IPS DF 6.9 (cell line): ENCODE results near the gene NSUN6.
"Not testable (repeated sequence)": the region's sequence is repeated elsewhere in the genome, so short reads cannot be mapped to it uniquely, and the experiment has no call there.

Source experiments
- DNase-seq: peaks from one replicate; pipeline ENCODE4 v3.0.0-alpha.2; 2013; ENCODE audit warnings: low read depth, low spot score
- H3K27ac ChIP-seq: one replicate; pipeline ENCODE4 v1.5.1; 2013; ENCODE audit warnings: low read length, control low read depth
- H3K27me3 ChIP-seq: 2 replicates; pipeline ENCODE4 v1.6.1; 2013; ENCODE audit warnings: mild to moderate bottlenecking, low read length; ENCODE audit not compliant: control insufficient read depth, insufficient read depth
- H3K36me3 ChIP-seq: 2 replicates; pipeline ENCODE4 v1.6.1; 2013; ENCODE audit warnings: low read length; ENCODE audit not compliant: control insufficient read depth, insufficient read depth
- H3K4me1 ChIP-seq: 2 replicates; pipeline ENCODE4 v1.6.1; 2013; ENCODE audit warnings: low read length; ENCODE audit not compliant: control insufficient read depth, insufficient read depth
- H3K4me3 ChIP-seq: 2 replicates; pipeline ENCODE4 v1.5.1; 2013; ENCODE audit warnings: mild to moderate bottlenecking, low read length
- H3K9me3 ChIP-seq: 2 replicates; pipeline ENCODE4 v1.6.1; 2013; ENCODE audit warnings: low read length, inconsistent platforms; ENCODE audit not compliant: control insufficient read depth, insufficient read depth
- WGBS: extraction: QIAGEN DNeasy Blood & Tissue Kit; methylation state at CpG from one replicate; pipeline ENCODE4 v1.1.7; 2013; ENCODE audit warnings: mixed read lengths, missing lambda C conversion rate; ENCODE audit not compliant: insufficient read length, insufficient coverage; 5-methylcytosine and 5-hydroxymethylcytosine counted together

Gene NSUN6

DNA sequence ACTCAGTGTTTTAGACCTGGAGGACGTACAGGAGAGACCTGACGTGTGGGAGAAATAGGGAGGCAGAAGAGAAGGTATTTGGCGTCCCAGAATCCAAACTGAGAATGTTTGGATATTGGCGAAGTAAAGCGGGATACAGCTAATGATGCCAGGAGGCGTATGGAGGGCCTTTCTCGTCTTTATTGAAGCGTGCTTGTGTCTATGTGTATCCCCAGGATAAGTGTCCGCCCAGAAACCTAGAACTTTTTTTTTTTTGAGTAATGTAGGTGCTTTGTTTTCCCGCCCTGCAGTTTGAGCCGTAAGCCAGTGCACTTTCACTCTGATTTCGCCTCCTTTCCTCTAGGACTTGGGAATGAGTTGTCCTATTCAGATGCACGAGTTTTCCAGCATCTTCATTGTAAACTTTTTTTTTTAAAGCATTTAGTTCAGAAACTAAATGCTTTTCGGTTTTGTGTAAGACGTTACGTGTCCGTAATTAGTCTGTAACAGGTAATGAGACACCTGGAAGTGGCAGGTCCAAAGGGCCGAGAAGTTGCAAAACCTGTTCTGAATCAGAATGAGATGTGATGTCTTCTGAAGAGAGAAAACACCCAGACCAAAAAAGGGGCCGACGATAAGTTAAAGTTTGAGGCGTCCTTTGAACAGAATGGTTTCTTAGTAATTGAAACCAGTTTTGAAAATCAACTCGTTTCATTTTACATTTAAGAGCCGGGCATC lies 8.6 kb upstream of the NSUN6 start:
- Histone ChIP-seq H3K27ac (no peak overlapping the region), H3K36me3 (no peaks in the 10 kb centered on the region), H3K4me3 (peak overlapping the region; percentile 93), H3K4me1 (no peaks in the 10 kb centered on the region; the same call in 1 of the 2 replicates), H3K9me3 (no peaks in the 10 kb centered on the region), H3K27me3 (no peaks in the 10 kb centered on the region)
- no CpG with 5 or more reads among the region's 23 CpGs for WGBS
- DNase-seq = no peak

DNA sequence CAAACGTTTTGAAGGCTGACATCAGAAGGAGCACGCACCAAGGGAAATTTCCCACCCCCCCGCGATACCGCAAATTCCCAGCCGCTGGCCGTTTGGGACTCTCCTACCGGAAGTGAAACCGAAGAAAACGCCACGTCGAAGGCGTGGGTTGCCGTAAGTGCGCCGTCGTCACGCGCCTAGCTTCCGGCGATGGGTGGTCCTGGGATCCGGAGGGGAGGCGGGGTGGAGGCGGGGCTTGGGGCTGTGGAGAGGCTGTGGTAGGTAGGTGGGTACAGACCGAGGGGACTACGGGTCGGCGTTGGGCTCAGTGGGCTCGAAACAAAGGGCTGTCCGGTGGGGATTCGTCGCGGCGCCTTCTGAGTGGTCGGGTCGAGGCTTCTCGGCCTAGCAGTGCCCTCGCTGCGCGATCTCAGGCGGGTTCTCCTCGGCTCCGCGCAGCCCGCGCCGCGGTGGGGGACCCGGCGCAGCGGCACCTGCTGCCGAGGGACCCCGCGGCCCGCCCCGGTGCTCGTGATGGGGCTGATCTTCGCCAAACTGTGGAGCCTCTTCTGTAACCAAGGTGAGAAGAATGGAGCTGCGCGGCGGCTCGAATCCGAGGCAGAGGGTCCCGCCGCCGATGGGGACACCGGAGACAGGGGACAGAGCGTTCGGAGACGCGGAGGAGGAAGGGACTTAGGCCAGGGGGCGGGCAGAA lies 7.9 kb upstream of the NSUN6 start, which contains the start of gene ARL5B:
TSS of gene ARL5B (plus strand) at position 307 of the 694 bp plus-strand sequence. CDS start at position 514, 207 bp downstream.
- peak within 1 kb of the TSS; percentile 93 for H3K4me3 ChIP-seq
- DNase-seq = peak; percentile 79
- no CpG with 5 or more reads among the region's 72 CpGs for WGBS
- no peak within 1 kb of the TSS for H3K27ac ChIP-seq
- no peaks in the 10 kb centered on the region; the same call in 1 of the 2 replicates for H3K4me1 ChIP-seq
- no peaks in the 10 kb centered on the region for H3K36me3 ChIP-seq
- no peaks in the 10 kb centered on the region for H3K27me3 ChIP-seq
- no peaks in the 10 kb centered on the region for H3K9me3 ChIP-seq

DNA sequence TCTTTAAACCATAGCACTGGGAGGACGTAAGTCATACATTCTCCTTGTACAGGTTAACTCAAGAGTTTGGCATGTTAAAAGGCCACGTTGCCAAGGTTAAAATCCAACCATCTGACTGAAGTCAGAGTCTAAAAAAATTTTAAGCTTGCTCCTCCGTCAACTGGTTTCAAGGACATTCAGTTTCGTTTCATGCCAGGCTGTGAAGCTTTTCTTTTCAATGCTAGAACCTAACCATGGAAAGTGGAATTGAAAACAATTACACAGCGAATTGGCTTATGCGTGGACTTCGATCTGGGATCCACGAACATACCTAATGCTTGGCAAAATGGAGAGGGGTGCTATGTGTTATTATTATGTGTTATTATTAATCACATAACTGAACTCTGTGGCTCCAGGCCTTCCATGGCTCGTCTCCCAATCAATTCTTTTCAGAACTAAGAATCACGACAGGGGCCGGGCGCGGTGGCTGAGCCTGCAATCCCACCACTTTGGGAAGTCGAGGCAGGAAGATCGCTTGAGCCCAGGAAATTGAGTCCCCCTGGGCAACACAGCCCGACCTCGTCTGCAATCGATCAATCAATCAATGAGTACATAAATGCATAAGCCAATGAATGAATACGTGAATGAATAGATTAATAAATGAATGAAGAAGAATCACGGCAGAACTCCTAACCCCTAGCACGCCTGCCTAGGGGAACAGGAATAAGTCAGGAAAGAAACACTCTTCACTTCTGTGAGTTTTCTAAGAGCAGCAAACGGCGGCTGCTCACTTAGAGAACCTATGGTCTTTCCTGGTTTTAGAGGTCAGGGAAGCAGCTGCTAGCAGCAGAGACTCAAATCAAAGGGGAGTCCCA lies 7.1 kb upstream of the NSUN6 start:
- H3K27ac ChIP-seq = no peak overlapping the region
- H3K9me3 ChIP-seq = no peaks in the 10 kb centered on the region
- no peaks in the 10 kb centered on the region; the same call in 1 of the 2 replicates for H3K4me1 ChIP-seq
- H3K4me3 ChIP-seq = peak overlapping the region; percentile 93; the same call in 1 of the 2 replicates
- DNase-seq = no peak
- WGBS = no CpG with 5 or more reads among the region's 23 CpGs
- H3K36me3 ChIP-seq = no peaks in the 10 kb centered on the region
- H3K27me3 ChIP-seq = no peaks in the 10 kb centered on the region

DNA sequence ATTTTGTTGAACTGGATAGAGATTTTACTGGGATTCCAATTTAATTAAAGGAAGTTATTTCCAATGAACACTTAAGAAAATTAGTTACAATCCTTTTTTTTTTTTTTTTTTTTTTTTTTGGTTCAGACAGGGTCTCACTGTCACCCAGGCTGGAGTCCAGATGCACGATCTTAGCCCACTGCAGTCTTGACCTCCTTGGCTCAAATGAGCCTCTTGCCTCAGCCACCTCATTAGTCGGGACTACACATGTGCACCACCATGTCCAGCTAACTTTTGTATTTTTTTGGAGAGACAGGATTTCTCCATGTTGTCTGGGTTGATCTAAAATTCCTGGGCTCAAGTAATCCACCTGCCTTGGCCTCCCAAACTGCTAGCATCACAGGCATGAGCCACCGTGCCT lies 5.3 kb upstream of the NSUN6 start:
- Histone ChIP-seq H3K9me3 (no peaks in the 10 kb centered on the region), H3K4me3 (no peak overlapping the region), H3K27ac (no peak overlapping the region), H3K27me3 (no peaks in the 10 kb centered on the region), H3K36me3 (no peaks in the 10 kb centered on the region), H3K4me1 (no peaks in the 10 kb centered on the region; the same call in 1 of the 2 replicates)
- no peak for DNase-seq
- no CpG with 5 or more reads among the region's 3 CpGs for WGBS

DNA sequence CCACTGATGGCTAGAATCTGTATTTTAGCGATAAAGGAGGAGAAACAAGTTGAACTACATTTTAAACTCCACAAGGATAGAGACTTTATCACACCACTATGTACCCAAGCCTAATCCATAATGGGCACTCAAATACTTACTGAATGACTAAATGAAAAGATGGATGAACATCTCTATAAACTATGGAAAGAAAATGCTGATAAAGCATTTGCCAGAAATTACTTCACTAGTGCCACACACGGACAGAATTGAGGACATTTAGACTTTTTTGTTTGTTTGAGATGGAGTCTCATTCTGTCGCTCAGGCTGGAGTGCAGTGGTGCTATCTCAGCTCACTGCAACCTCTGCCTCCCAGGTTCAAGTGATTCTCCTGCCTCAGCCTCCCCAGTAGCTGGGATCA lies 1.7 kb upstream of the NSUN6 start:
- Histone ChIP-seq H3K27me3 (no peaks in the 10 kb centered on the region), H3K9me3 (no peaks in the 10 kb centered on the region), H3K4me3 (no peak overlapping the region), H3K27ac (no peak overlapping the region), H3K36me3 (no peaks in the 10 kb centered on the region), H3K4me1 (no peaks in the 10 kb centered on the region)
- no peak for DNase-seq
- no CpG with 5 or more reads among the region's 3 CpGs for WGBS

DNA sequence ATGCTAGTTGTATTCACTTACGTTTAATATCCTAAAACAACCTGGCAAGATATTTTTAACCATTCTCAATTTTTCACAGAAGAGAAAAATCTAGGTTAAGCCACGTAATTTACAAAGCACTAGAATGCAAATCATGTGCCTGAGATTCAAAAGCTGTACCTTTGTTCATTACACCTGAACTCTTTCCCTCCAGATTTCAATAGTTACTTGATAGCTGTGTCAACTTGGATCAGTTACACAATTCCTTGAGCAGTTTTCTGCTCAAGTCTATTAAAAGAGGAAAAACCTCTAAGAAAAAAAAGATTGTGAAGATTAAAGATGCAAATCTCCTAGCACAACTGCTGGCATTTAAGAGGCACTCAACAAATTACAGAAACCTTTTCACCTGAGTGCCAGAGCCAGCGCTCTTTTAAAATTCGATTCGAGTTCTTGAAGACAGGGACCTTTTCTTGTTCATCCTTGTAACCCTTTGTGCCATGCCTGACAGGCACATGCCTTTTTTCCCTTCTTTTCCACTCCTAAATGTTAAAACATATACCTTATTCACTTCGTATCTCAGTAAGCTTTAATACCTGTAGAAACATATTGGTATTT lies 886 bp downstream of the NSUN6 start:
- Histone ChIP-seq H3K4me1 (no peaks in the 10 kb centered on the region), H3K36me3 (no peaks in the 10 kb centered on the region), H3K9me3 (no peaks in the 10 kb centered on the region), H3K4me3 (peak overlapping the region; percentile 80; the same call in 1 of the 2 replicates), H3K27ac (no peak overlapping the region), H3K27me3 (no peaks in the 10 kb centered on the region)
- no CpG with 5 or more reads among the region's 6 CpGs for WGBS
- DNase-seq = no peak

DNA sequence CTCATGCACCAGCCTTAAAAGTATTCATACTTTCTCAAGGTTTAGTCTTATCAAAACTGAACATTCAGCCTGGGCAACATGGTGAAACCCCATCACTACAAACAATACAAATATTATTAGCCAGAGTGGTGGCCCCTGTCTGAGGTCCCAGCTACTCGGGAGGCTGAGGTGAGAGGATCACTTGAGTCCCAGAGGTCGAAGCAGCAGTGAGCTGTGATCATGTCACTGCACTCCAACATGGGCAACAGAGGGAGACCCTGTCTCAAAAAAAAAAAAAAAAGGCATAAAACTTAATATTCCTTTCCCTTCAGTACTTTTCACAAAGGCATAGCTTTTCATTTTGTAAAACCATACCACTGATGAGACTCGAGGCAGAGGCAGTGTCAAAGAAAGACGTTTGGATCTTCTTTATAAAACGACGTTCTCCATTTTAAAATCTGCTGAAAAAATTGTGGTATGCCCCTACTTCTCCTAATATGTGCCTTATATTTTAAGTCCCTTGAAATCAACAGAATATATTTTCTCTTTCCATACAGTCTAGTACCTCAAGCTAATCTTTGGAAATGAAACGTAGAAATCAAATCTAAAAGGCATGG lies 1.9 kb downstream of the NSUN6 start:
- H3K27ac ChIP-seq = no peak overlapping the region
- no peak for DNase-seq
- no CpG with 5 or more reads among the region's 7 CpGs for WGBS
- no peak overlapping the region for H3K4me3 ChIP-seq
- no peaks in the 10 kb centered on the region for H3K36me3 ChIP-seq
- no peaks in the 10 kb centered on the region for H3K27me3 ChIP-seq
- H3K4me1 ChIP-seq = no peaks in the 10 kb centered on the region
- no peaks in the 10 kb centered on the region for H3K9me3 ChIP-seq

DNA sequence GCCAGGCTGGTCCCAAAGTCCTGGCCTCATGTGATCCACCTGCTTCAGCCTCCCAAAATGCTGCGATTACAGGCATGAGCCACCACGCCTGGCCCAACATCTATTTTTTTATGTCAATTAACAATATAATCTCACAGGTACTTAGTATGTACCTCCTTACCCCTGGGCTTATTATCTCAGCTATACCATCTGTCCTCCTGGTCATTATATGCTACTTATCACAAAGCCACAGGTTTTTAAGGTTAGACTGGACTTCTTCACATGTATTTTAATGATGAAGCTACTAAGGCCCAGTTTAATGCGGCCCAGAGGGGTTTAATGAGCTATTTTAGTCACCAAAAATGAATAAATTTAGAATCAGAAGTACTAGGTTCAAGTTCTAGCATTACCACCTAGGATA lies 3.4 kb downstream of the NSUN6 start:
- Histone ChIP-seq H3K9me3 (no peaks in the 10 kb centered on the region), H3K4me3 (no peak overlapping the region), H3K27me3 (no peaks in the 10 kb centered on the region), H3K4me1 (no peaks in the 10 kb centered on the region), H3K36me3 (no peaks in the 10 kb centered on the region), H3K27ac (no peak overlapping the region)
- no CpG with 5 or more reads among the region's 3 CpGs for WGBS
- DNase-seq = no peak

DNA sequence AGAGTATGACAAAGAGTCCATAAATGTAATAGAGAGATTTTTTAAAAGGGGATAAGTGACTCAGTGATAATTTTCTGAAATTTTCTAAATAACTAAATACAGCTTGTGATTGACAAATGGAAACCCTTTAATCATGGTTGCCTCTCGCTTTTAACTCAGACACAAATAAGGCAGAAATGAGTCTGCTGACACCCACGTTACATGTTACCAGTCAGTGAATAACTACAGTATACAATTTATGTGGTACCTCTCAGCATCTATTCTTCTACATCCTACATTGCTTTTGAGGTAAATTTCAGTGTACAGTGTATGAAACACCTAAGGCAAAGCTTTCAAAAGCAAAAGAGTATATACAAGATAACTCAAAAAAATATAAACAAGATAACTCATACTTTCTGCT lies 4.2 kb downstream of the NSUN6 start:
- H3K27me3 ChIP-seq = no peaks in the 10 kb centered on the region
- H3K4me1 ChIP-seq = no peaks in the 10 kb centered on the region
- no peaks in the 10 kb centered on the region for H3K9me3 ChIP-seq
- DNase-seq = no peak
- no CpG with 5 or more reads among the region's 2 CpGs for WGBS
- no peak overlapping the region for H3K27ac ChIP-seq
- no peak overlapping the region for H3K4me3 ChIP-seq
- no peaks in the 10 kb centered on the region for H3K36me3 ChIP-seq

DNA sequence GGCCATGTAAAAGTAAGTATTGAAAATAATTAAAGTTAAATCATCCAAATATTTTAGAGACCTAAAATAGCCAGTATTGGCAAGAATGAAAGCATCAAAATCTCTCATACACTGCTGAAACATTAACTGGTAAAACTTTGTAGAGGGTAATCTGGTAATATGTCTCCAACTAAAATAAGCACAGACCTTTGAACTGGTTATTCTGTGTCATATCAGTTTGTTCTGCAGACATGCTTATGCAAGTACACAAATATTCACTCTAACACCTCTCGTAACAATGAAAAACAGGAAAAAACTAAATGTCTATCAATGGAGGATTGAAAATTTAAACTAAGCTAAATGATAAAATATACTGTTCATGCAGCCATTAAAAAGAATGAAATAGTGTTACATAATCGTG lies 11.7 kb downstream of the NSUN6 start:
- no CpG with 5 or more reads among the region's 2 CpGs for WGBS

More for the DNA sequence above, 11.7 kb downstream of the NSUN6 start:
- H3K4me3 ChIP-seq, H3K27ac ChIP-seq, H3K36me3 ChIP-seq, DNase-seq, H3K9me3 ChIP-seq, H3K27me3 ChIP-seq, H3K4me1 ChIP-seq: not testable (repeated sequence)
